ENCODE data around the gene ING5.
"Not testable (repeated sequence)": the region's sequence is repeated elsewhere in the genome, so short reads cannot be mapped to it uniquely, and the experiment has no call there.

The ING5 gene

DNA sequence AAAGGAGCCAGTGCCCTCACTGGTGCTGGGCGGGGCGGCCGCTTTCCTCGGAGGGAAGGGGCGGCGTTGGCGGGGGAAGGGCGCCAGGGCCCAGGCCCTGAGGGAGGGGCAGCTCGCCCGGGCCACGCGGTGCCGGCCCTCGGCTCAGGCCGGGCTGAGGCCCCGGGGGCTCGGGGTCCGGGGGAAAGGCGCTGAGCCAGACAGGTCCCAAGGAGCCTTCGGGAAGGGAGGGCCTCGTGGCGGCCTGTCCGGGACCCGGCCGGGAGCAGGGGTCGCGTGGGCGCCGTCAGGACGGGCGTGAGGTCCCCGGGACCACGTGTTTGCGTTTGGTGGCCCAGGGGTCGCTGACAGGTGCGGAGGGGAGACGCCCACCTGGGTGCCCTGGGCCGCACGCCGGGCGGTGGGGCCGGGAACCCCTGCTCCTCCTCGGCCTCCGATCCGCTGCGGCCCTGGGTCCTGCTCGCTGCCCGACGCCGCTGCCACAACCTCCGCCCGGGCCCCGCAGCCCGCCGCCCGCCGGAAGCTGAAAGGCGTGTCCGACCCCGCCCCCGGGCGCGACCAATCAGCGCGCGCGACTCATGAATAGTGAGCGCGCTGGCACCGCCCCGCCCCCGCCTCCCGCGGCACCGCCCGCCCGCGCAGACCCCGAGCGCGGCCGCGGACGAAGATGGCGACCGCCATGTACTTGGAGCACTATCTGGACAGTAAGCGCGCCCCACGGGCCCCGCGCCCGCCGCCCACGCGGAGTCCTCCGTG, at the start of gene ING5:
TSS of gene ING5 (plus strand) at position 641 of the 756 bp plus-strand sequence. CDS start at position 668, 27 bp downstream.
- peak; percentile 94 to 95 for DNase-seq (ENCODE audit: low read depth in 2 of 2, low spot score in 1 of 2)

DNA sequence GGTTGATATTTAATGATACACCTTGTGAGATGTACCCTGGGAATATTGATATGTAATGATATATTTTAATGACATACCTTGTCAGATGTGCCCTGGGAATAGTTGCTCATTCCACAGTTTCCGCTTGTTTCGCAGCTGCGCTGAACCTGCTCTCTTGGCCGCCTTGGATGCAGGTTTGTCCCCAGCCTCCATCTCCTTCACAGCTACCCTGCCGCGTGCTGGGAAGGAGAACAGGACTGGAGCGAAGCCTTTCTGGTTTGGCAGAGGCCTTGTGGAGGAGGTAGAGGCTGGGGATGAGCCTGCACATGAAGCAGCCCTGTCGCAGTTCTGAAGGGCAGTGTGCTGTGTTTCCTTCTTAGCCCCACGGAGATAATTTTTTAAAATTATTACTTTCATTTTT, 49.7 kb upstream of the ING5 start:
- DNase-seq (ENCODE audit: low read depth in 2 of 2, low spot score in 1 of 2) = no peak

- DNase-seq (ENCODE audit: low read depth in 2 of 2, low spot score in 1 of 2) = no peak
These were observed 49.1 kb upstream of the ING5 start for GRCh38 chr2:241652722-241653121.

GRCh38 chr2:241653210-241653750, 48.6 kb upstream of the ING5 start:
- no peak for DNase-seq (ENCODE audit: low read depth in 2 of 2, low spot score in 1 of 2)

- DNase-seq (ENCODE audit: low read depth in 2 of 2, low spot score in 1 of 2) = no peak
These were observed 47.3 kb upstream of the ING5 start for GRCh38 chr2:241654551-241654950.

GRCh38 chr2:241655516-241656189, 46.2 kb upstream of the ING5 start:
- DNase-seq (ENCODE audit: low read depth in 2 of 2, low spot score in 1 of 2) = no peak

DNA sequence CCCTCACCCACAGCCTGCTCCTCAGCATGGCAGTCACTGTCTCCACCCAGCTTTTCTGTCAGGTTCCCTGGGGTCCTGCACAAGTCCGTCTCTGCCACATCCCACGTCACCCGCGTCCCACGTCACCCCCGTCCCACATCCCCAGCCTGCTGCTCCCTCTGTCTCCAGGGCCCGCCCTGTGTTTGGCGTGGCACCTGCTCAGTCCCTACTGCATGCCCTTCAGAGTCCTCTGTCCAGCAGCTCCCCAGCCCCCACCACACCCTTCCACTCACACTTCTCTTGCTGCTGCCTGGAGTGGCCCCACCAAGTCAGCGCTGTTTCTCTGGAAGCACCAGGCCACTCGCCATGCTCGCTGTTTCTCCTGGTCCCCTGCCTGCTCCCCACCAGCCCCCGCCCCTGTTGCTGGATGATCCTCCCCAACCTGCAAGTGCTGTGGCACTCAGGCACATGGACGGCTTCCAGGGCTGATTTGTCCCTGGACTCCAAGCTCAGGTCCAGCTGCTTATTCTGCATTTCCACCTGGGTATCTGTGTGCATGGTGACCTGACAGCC, 45.6 kb upstream of the ING5 start:
- DNase-seq (ENCODE audit: low read depth in 2 of 2, low spot score in 1 of 2) = no peak

GRCh38 chr2:241657786-241658254, 44.0 kb upstream of the ING5 start:
- no peak for DNase-seq (ENCODE audit: low read depth in 2 of 2, low spot score in 1 of 2)

DNA sequence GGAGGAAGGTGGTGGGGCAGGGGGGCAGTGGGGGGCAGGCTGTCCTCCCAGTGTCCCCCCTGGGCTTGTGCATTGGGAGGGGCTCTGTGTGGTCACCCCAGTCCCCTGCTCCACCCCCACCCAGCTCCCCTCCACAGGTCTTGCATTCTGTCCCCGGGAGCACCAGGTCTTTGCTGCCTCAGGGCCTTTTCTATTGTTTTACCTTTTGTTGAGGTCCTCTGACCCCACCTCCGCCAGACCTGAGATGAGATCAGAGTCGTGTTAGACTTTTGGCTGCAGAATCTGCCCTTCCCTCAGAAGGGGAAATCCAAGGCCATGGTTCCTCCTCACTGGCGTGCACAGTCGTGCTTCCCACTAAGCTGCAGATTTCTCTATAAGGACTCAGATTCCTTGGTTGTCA, 43.5 kb upstream of the ING5 start:
- no peak for DNase-seq (ENCODE audit: low read depth in 2 of 2, low spot score in 1 of 2)

- DNase-seq (ENCODE audit: low read depth in 2 of 2, low spot score in 1 of 2) = no peak
These were observed 42.6 kb upstream of the ING5 start for GRCh38 chr2:241659150-241659739.

GRCh38 chr2:241660593-241661213, 41.1 kb upstream of the ING5 start:
- no peak for DNase-seq (ENCODE audit: low read depth in 2 of 2, low spot score in 1 of 2)

DNA sequence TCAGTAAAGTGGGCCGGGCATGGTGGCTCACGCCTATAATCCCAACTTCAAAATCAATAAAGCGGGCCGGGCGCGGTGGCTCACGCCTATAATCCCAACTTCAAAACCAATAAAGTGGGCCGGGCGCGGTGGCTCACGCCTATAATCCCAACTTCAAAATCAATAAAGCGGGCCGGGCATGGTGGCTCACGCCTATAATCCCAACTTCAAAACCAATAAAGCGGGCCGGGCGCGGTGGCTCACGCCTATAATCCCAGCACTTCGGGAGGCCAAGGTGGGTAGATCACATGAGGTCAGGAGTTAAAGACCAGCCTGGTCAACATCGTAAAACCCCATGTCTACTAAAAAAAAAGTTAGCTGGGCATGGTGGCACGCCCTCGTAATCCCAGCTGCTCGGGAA, 39.1 kb upstream of the ING5 start:
- DNase-seq (ENCODE audit: low read depth in 2 of 2, low spot score in 1 of 2) = not testable (repeated sequence)

DNA sequence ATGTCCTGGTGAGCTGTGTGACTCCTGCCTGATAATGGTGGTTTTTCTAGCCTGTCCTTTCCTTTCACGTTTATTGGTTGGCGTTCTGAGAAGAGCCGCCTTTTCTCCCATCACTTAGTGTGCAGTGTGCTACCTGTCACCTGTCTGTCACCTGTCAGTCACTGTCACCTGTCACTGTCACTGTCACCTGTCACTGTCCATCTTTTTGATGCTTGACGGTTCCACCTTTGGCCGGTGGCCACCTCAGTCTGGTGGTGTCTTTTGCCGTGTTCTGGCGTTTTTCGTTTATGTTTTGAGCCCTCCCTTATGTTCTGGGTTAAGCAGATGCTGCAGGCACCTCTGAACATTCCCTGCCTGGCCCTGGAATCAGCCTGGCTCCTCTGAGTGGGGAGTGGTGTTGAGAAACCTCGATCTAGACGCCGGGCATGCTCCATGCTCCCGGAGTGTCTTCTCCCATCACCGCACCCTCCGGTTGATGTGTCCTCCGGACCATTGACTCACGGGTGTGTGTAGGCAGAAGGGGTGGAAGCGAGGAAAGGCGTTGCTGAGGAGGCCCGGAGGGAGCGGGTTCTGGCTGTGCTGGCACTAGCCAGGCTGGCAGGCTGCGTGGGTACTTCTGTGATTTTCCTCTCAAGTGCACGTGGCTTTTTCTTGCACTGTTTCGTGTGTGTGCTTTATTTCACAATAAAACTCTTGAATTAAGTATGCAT, 36.0 kb upstream of the ING5 start:
- DNase-seq (ENCODE audit: low read depth in 2 of 2, low spot score in 1 of 2) = no peak

- no peak for DNase-seq (ENCODE audit: low read depth in 2 of 2, low spot score in 1 of 2)
These were observed 35.0 kb upstream of the ING5 start for GRCh38 chr2:241666627-241667400.

DNA sequence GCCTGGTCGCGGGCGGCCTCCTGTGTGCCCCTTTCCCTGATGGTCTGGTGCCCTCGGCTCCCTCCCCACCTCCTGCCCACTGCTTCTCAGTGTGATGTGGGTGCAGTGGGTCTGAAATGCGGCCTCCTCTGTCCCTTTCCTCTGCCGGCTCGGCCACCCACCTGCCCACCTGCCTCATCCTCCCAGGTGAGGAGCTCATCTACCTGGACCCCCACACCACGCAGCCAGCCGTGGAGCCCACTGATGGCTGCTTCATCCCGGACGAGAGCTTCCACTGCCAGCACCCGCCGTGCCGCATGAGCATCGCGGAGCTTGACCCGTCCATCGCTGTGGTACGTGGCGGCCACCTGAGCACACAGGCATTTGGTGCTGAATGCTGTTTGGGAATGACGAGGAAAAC, 33.5 kb upstream of the ING5 start:
- DNase-seq (ENCODE audit: low read depth in 2 of 2, low spot score in 1 of 2) = no peak

- no peak for DNase-seq (ENCODE audit: low read depth in 2 of 2, low spot score in 1 of 2)
These were observed 33.0 kb upstream of the ING5 start for GRCh38 chr2:241668839-241669238.

GRCh38 chr2:241670333-241671110, 31.3 kb upstream of the ING5 start:
- no peak for DNase-seq (ENCODE audit: low read depth in 2 of 2, low spot score in 1 of 2)

- no peak for DNase-seq (ENCODE audit: low read depth in 2 of 2, low spot score in 1 of 2)
These were observed 30.2 kb upstream of the ING5 start for GRCh38 chr2:241671457-241672240.
